Ramos (cell line): ENCODE measurements around the gene ZBTB20.

Source experiments
- in situ Hi-C: fragments of 300-500 bp; cut with MboI; formaldehyde crosslinking; loops from one replicate; pipeline ENCODE4 v1.14.3; 2022; ENCODE audit warnings: low sequenced_read_pairs; ENCODE audit not compliant: unreplicated experiment

The ZBTB20 gene

GRCh38 chr3:115092220-115092791 is 54.8 kb downstream of the ZBTB20 start:
- in situ Hi-C loops, result no loop called here

- in situ Hi-C loops, result no loop called here
Measured at GRCh38 chr3:115090712-115091111, 56.4 kb downstream of the ZBTB20 start.

GRCh38 chr3:115089481-115089880 is 57.6 kb downstream of the ZBTB20 start:
- in situ Hi-C loops, result no loop called here

- in situ Hi-C loops, result no loop called here
Measured at GRCh38 chr3:115087512-115087911, 59.6 kb downstream of the ZBTB20 start.

- in situ Hi-C loops, result no loop called here
Measured at GRCh38 chr3:115086344-115086743, 60.7 kb downstream of the ZBTB20 start.

- in situ Hi-C loops, result no loop called here
Measured at GRCh38 chr3:115085197-115085865, 61.8 kb downstream of the ZBTB20 start.

GRCh38 chr3:115084686-115085085 is 62.4 kb downstream of the ZBTB20 start:
- in situ Hi-C loops, result no loop called here

- in situ Hi-C loops, result no loop called here
Measured at GRCh38 chr3:115082260-115082659, 64.8 kb downstream of the ZBTB20 start.

GRCh38 chr3:115081444-115081843 is 65.6 kb downstream of the ZBTB20 start:
- in situ Hi-C loops, result no loop called here

GRCh38 chr3:115077501-115078250 is 69.4 kb downstream of the ZBTB20 start:
- in situ Hi-C loops, result no loop called here

- in situ Hi-C loops, result no loop called here
Measured at GRCh38 chr3:115074502-115074901, 72.6 kb downstream of the ZBTB20 start.

- in situ Hi-C loops, result no loop called here
Measured at GRCh38 chr3:115072265-115073021, 74.6 kb downstream of the ZBTB20 start.

GRCh38 chr3:115071601-115072000 is 75.5 kb downstream of the ZBTB20 start:
- in situ Hi-C loops, result no loop called here

- in situ Hi-C loops, result no loop called here
Measured at GRCh38 chr3:115071166-115071565, 75.9 kb downstream of the ZBTB20 start.

GRCh38 chr3:115068799-115069198 is 78.3 kb downstream of the ZBTB20 start:
- in situ Hi-C loops, result no loop called here

GRCh38 chr3:115062412-115062956 is 84.6 kb downstream of the ZBTB20 start:
- in situ Hi-C loops, result no loop called here

GRCh38 chr3:115062009-115062408 is 85.1 kb downstream of the ZBTB20 start:
- in situ Hi-C loops, result no loop called here

- in situ Hi-C loops, result no loop called here
Measured at GRCh38 chr3:115052906-115053305, 94.2 kb downstream of the ZBTB20 start.

GRCh38 chr3:115042351-115042750 is 104.7 kb downstream of the ZBTB20 start:
- in situ Hi-C loops, result no loop called here

GRCh38 chr3:115040673-115041286 is 106.3 kb downstream of the ZBTB20 start:
- in situ Hi-C loops, result no loop called here
